ENCODE results near the gene EFHD2. TPM values are rescaled to one million over a fixed set of nuclear protein-coding genes. Genes with fewer than 3 reads are reported as not detected.

EFHD2 gene
- total and polyA plus RNA-seq, 8 donors: 36.2 to 191 (median 84.1) TPM

DNA sequence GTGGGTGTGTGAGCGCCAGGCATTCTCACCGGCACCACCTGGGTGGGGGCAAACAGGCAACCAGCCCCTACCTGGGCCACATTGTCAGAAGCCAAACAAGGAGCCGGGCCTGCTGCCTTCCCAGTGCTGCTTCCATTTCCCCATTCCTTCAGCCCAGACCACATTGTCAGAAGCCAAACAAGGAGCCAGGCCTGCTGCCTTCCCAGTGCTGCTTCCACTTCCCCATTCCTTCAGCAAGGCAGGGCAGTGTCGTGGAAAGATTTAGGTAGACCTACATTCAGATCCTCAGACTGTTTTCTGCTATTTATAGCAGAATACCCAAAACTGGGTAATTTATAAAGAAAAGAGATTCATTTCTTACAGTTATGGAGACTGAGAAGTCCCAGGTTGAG is 47.0 kb upstream of the EFHD2 start:
- Histone ChIP-seq H3K4me1 (peaks cover 0 to 10% (median 2%) of the 10 kb centered on the region in 4 donors), H3K27me3 (no peaks in the 10 kb centered on the region), H3K4me3 (no peak overlapping the region), H3K9me3 (no peaks in the 10 kb centered on the region), H3K36me3 (no peaks in the 10 kb centered on the region), H3K27ac (no peak overlapping the region)
- TF ChIP-seq POLR2A (IDR thresholded peaks at IDR 0.05) (no peak), CTCF (IDR thresholded peaks at IDR 0.05) (no peak), EP300 (IDR thresholded peaks at IDR 0.05) (no peak), POLR2AphosphoS5 (IDR thresholded peaks at IDR 0.05) (no peak)
- no peak for DNase-seq
- WGBS, 5 donors: 61 to 84% (median 71%) methylated on average over 2 to 4 of the region's 4 CpGs
- intact Hi-C loops (cut with DNase I; ENCODE audit: low total_unique reads): no loop called here

DNA sequence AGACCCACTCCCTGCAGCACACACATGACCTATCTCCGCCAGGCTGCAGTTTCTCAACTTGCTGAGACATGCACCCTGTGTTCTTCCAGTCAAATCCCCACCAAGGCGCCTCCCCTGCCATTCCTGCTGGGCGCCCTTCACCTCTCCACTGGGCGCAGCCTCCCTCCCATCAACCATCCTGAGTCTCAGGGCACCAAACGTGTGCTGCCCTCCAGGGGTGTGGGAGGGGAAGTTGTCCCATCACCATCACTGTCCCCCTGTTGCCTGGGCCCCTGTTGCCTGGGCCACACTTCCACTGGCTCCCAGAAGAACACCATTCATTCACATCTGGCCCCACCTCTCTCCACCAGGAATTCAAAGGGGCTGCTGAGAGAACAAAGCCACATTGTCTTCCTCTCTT is 44.9 kb upstream of the EFHD2 start:
- TF ChIP-seq CTCF (IDR thresholded peaks at IDR 0.05) (no peak), EP300 (IDR thresholded peaks at IDR 0.05) (no peak), POLR2AphosphoS5 (IDR thresholded peaks at IDR 0.05) (no peak)
- WGBS, 5 donors: 81 to 92% (median 86%) methylated on average over 5 of the region's 5 CpGs
- DNase-seq: no peak

GRCh38 chr1:15368888-15369287 is 40.8 kb upstream of the EFHD2 start:
- intact Hi-C loops (cut with DNase I; ENCODE audit: low total_unique reads): no loop called here
- TF ChIP-seq POLR2A (IDR thresholded peaks at IDR 0.05): no peak
- no peak for TF ChIP-seq EP300 (IDR thresholded peaks at IDR 0.05)
- TF ChIP-seq CTCF (IDR thresholded peaks at IDR 0.05): no peak
- no peak for TF ChIP-seq POLR2AphosphoS5 (IDR thresholded peaks at IDR 0.05)
- H3K36me3 ChIP-seq: no peaks in the 10 kb centered on the region
- H3K4me1 ChIP-seq: peaks cover 15 to 32% (median 21%) of the 10 kb centered on the region in 4 donors
- H3K27ac ChIP-seq: no peak overlapping the region
- no peaks in the 10 kb centered on the region for H3K27me3 ChIP-seq
- WGBS, 5 donors: 65 to 89% (median 85%) methylated on average over 1 of the region's 1 CpG
- no peaks in the 10 kb centered on the region for H3K9me3 ChIP-seq
- no peak for DNase-seq
- no peak overlapping the region for H3K4me3 ChIP-seq

More for the DNA sequence above, 44.9 kb upstream of the EFHD2 start:
- Histone ChIP-seq H3K4me3 (no peak overlapping the region), H3K4me1 (peaks cover 0 to 10% (median 2%) of the 10 kb centered on the region in 4 donors), H3K27ac (no peak overlapping the region), H3K36me3 (no peaks in the 10 kb centered on the region), H3K27me3 (no peaks in the 10 kb centered on the region), H3K9me3 (no peaks in the 10 kb centered on the region)
- intact Hi-C loops (cut with DNase I; ENCODE audit: low total_unique reads): no loop called here

DNA sequence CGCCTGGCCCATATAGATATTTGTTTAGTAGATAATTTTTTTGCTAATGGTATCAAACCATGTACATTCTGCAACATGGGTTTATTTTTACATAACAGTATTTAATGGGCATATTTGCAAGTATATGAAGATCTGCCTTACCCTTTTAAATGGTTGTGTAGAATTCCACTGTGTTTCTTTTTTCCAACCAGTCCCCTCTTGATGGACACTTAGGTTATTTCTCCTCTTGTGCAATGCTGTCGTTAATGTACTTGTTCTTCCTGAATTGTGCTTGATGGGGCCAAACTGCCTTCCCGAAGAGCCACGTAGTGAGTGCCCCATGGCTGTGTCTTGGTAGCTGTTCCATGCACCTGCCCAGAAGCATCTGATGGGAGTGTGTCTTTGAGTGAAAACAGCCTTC is 39.4 kb upstream of the EFHD2 start:
- no peak for TF ChIP-seq EP300 (IDR thresholded peaks at IDR 0.05)
- no peak for TF ChIP-seq CTCF (IDR thresholded peaks at IDR 0.05)
- no peak for TF ChIP-seq POLR2A (IDR thresholded peaks at IDR 0.05)
- no peak for TF ChIP-seq POLR2AphosphoS5 (IDR thresholded peaks at IDR 0.05)
- Histone ChIP-seq H3K27ac (peak overlapping the region in 3 of 5 donors; percentile 22 to 71 (median 68)), H3K4me1 (peaks cover 15 to 32% (median 21%) of the 10 kb centered on the region in 4 donors), H3K36me3 (no peaks in the 10 kb centered on the region), H3K27me3 (no peaks in the 10 kb centered on the region), H3K4me3 (no peak overlapping the region), H3K9me3 (no peaks in the 10 kb centered on the region)
- 86 to 89% (median 87%) methylated on average over 4 of the region's 4 CpGs for WGBS, 5 donors
- intact Hi-C loops (cut with DNase I; ENCODE audit: low total_unique reads): no loop called here
- DNase-seq: no peak
